ENCODE results near the gene CCDC3. TPM values are rescaled to one million over a fixed set of nuclear protein-coding genes. Genes with fewer than 3 reads are reported as not detected.

The CCDC3 gene
- total and polyA plus RNA-seq, 2 of the 8 experiments (the other 6 are each of a cell fraction or from before 2014, with no cell fraction given), result 3.4 to 3.7 TPM

GRCh38 chr10:12940791-12941190 lies 60.7 kb downstream of the CCDC3 start:
- DNase-seq (ENCODE audit: low read depth in 1 of 2, low spot score in 2 of 2), result no peak
- WGBS, 2 experiments (ENCODE audit: extremely low coverage in 1 of 2, insufficient coverage in 1 of 2, insufficient read length in 1 of 2, insufficient replicate concordance in 2 of 2, low coverage in 1 of 2, low lambda C conversion rate in 2 of 2, missing lambda C conversion rate in 1 of 2), result 73% methylated on average over 5 of the region's 5 CpGs; no CpG with 5 or more reads in 1 of the 2 experiments
- POLR2A ChIA-PET (ENCODE audit: partially characterized antibody), result no interaction called here

More at GRCh38 chr10:12940791-12941190, 60.7 kb downstream of the CCDC3 start:
- no peak overlapping the region for H2AFZ ChIP-seq (ENCODE audit: low read length)
- H3K36me3 ChIP-seq (ENCODE audit: control insufficient read depth in 2 of 4, insufficient read depth in 4 of 4, low read length in 3 of 4), result 0 out of 8 replicates have a peak, but pooled peaks cover 0 to 2% (median 0%) of the 10 kb centered on the region in 4 experiments
- no peak overlapping the region for H3K4me2 ChIP-seq (ENCODE audit: insufficient read depth in 1 of 2, low read depth in 2 of 2, low read length in 2 of 2)
- no peak overlapping the region for H3K14ac ChIP-seq (ENCODE audit: insufficient read length)
- H3K23ac ChIP-seq (ENCODE audit: insufficient read length), result no peak overlapping the region
- H3K4me1 ChIP-seq (replicated peaks in 1 of 4; ENCODE audit: control insufficient read depth in 3 of 4, insufficient read depth in 4 of 4, low read length in 3 of 4), result peaks cover 0 to 5% (median 0%) of the 10 kb centered on the region in 4 experiments; a peak in 1 of 7 replicates
- no peak overlapping the region for H4K8ac ChIP-seq (ENCODE audit: extremely low read depth, insufficient read depth, low read length)
- H2BK20ac ChIP-seq (ENCODE audit: low read length), result no peak overlapping the region
- no peak for FAIRE-seq
- H3K56ac ChIP-seq (replicated peaks; ENCODE audit: insufficient read length, low read depth, low read length), result no peak overlapping the region
- no peaks in the 10 kb centered on the region for H3K27me3 ChIP-seq (replicated peaks in 1 of 4; ENCODE audit: control insufficient read depth in 3 of 4, extremely low read depth in 1 of 4, insufficient read depth in 3 of 4, low read length in 3 of 4)
- no peak overlapping the region for H2BK120ac ChIP-seq (replicated peaks; ENCODE audit: low read depth, low read length)
- no peak overlapping the region for H4K5ac ChIP-seq (ENCODE audit: insufficient read length, low read depth, low read length)
- H3K79me2 ChIP-seq (ENCODE audit: control insufficient read depth in 1 of 2, insufficient read depth in 2 of 2, low read length in 2 of 2), result no peaks in the 10 kb centered on the region
- H3K4me3 ChIP-seq (ENCODE audit: extremely low read depth in 1 of 4, insufficient read depth in 2 of 4, low read depth in 3 of 4, low read length in 4 of 4), result no peak overlapping the region
- CTCF ChIA-PET (ENCODE audit: partially characterized antibody), result no interaction called here
- TF ChIP-seq CHD2 (IDR thresholded peaks at IDR 0.05; ENCODE audit: low read length) (no peak), POU5F1 (IDR thresholded peaks at IDR 0.05; ENCODE audit: low read depth, low read length) (no peak), SP1 (IDR thresholded peaks at IDR 0.05; ENCODE audit: low read depth, low read length) (no peak), CEBPB (IDR thresholded peaks at IDR 0.05; ENCODE audit: low read depth, low read length) (no peak), SIRT6 (IDR thresholded peaks at IDR 0.05; ENCODE audit: low read length) (no peak), NANOG (IDR thresholded peaks at IDR 0.05; ENCODE audit: insufficient read depth, low read depth, low read length, poor library complexity, severe bottlenecking) (no peak), SAP30 (IDR thresholded peaks at IDR 0.05; ENCODE audit: insufficient read depth, insufficient replicate concordance, low read length) (no peak), FOSL1 (IDR thresholded peaks at IDR 0.05; ENCODE audit: insufficient read depth, low read depth, low read length) (no peak), MAFK (IDR thresholded peaks at IDR 0.05; ENCODE audit: low read depth, low read length) (no peak), EGR1 (IDR thresholded peaks at IDR 0.05; ENCODE audit: borderline replicate concordance, low read depth, low read length) (no peak)
- TF ChIP-seq, protein P1, sequence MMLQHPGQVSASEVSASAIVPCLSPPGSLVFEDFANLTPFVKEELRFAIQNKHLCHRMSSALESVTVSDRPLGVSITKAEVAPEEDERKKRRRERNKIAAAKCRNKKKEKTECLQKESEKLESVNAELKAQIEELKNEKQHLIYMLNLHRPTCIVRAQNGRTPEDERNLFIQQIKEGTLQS (IDR thresholded peaks at IDR 0.05; ENCODE audit: insufficient read depth, low read depth, low read length), result no peak
- H4K91ac ChIP-seq (replicated peaks; ENCODE audit: insufficient read length, low read length), result no peak overlapping the region
- H4K20me1 ChIP-seq (replicated peaks in 1 of 2; ENCODE audit: control insufficient read depth in 1 of 2, insufficient read depth in 2 of 2, low read length in 2 of 2), result no peaks in the 10 kb centered on the region
- no peak overlapping the region for H2BK15ac ChIP-seq (ENCODE audit: low read length)
- H3K18ac ChIP-seq (ENCODE audit: extremely low read depth, low read length), result no peak overlapping the region
- no peak overlapping the region for H3K4ac ChIP-seq (replicated peaks; ENCODE audit: insufficient read length, low read depth, low read length)
- no peak overlapping the region for H2AK5ac ChIP-seq (ENCODE audit: low read depth, low read length)
- H3K9me3 ChIP-seq (ENCODE audit: insufficient read depth in 2 of 2, low read depth in 1 of 2, low read length in 1 of 2), result no peaks in the 10 kb centered on the region
- no peak overlapping the region for H3K27ac ChIP-seq (ENCODE audit: low read depth, low read length)
- no peak overlapping the region for H2BK12ac ChIP-seq (ENCODE audit: low read depth, low read length)
- H3K23me2 ChIP-seq (ENCODE audit: low read depth, low read length), result no peaks in the 10 kb centered on the region
- H3K9ac ChIP-seq (replicated peaks in 1 of 4; ENCODE audit: extremely low read depth in 1 of 4, low read depth in 3 of 4, low read length in 3 of 4), result no peak overlapping the region
- no peak overlapping the region for H2BK5ac ChIP-seq (ENCODE audit: low read depth, low read length)
- H3K79me1 ChIP-seq (ENCODE audit: low read depth, low read length), result no peaks in the 10 kb centered on the region

Data from H1 (cell line).